Stimulated activated CD8-positive, alpha-beta memory T cell treated with anti-CD3 and anti-CD28 coated beads, Interleukin-12 subunit alpha, Interleukin-12 subunit beta, amount 100 ng/mL, for 24 hours (primary cell): ENCODE data around the gene FAM177B.

Experiments used
- DNase-seq: peaks from one replicate; pipeline ENCODE4 v3.0.0-alpha.2; 2020; ENCODE audit errors: extremely low read depth

The FAM177B gene

GRCh38 chr1:222786121-222786520, 49.1 kb downstream of the FAM177B start:
- no peak for DNase-seq

- no peak for DNase-seq
Observed at GRCh38 chr1:222787729-222788128, 50.7 kb downstream of the FAM177B start.

GRCh38 chr1:222788402-222789156, 51.6 kb downstream of the FAM177B start:
- no peak for DNase-seq

GRCh38 chr1:222790115-222790514, 53.1 kb downstream of the FAM177B start:
- DNase-seq = no peak

- no peak for DNase-seq
Observed at GRCh38 chr1:222790520-222790919, 53.5 kb downstream of the FAM177B start.

- DNase-seq = no peak
Observed at GRCh38 chr1:222791006-222791710, 54.2 kb downstream of the FAM177B start.

DNA sequence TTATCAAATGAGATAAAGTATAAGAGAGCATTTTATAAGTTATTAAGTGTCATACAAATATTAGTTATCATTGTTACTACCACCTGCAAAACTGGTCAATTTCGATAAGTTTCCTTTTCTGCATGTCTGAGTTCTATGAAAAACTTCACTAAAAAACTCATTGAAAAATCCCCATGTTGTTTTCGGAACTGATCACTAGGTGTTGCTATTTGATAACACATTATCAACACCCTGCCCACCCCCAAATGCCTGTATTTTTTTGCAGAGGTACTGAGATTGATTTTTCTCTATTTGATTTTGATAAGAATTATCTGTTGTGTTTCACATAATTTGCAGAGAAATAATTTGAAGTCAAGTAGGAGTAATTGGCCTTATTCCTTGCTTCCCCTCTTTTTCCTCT, 55.7 kb downstream of the FAM177B start:
- DNase-seq = no peak

DNA sequence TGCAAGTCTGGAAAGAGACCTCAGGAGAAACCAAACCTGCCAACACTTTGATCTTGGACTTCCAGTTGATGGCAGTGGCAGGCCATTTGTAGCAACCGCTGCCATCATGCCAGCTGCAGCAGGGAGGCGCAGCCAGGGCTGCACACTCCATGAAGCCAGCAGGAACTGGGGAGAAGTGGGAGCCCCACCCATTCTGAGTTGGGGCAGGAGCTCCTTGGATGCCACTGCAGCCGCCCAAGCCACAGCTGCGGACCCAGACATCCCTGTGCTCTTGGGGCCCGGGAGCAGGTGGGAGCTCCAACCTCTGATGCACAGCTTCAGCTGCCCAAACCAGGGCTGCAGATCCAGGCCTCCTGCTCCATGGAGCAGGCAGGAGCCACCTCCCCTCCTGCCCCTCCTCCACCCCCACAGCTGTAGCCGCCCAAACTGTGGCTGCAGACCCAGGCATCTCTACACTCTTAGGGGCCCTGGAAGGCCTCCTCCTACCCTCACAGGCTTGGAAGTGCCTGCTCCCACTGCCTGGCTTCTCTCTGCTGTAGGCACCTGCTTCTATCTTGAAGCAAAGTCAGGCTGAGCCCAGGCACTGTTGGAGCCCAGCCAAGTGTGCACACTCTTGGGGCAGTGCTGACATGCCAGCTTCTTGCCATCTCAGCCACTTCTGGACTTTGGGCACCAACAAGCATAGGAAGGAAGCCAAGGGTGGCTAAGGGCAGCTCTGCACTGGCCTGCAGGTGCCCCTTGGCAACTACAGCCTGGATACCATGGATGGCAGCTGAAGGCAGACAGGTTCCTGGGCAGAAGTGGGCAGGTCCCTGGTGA, 57.9 kb downstream of the FAM177B start:
- DNase-seq = no peak

- no peak for DNase-seq
Observed at GRCh38 chr1:222798116-222798515, 61.1 kb downstream of the FAM177B start.

GRCh38 chr1:222798975-222799374, 62.0 kb downstream of the FAM177B start:
- DNase-seq = no peak
